Kidney glomerular epithelial cell (primary cell): Measurements from ENCODE around the gene ARL6IP4.
"Not testable (repeated sequence)": the region's sequence is repeated elsewhere in the genome, so short reads cannot be mapped to it uniquely, and the experiment has no call there.

Source experiments
- DNase-seq: peaks from one replicate; lab custom pipeline; 2025; lab: John Stamatoyannopoulos, UW

The ARL6IP4 gene

GRCh38 chr12:123010681-123011080 is 30.2 kb downstream of the ARL6IP4 start:
- no peak for DNase-seq

- DNase-seq = no peak
Measured at GRCh38 chr12:123011701-123012100, 31.2 kb downstream of the ARL6IP4 start.

GRCh38 chr12:123013185-123014095 is 33.0 kb downstream of the ARL6IP4 start:
- no peak for DNase-seq

- not testable (repeated sequence) for DNase-seq
Measured at GRCh38 chr12:123014473-123014872, 34.0 kb downstream of the ARL6IP4 start.

- no peak for DNase-seq
Measured at GRCh38 chr12:123017753-123018152, 37.3 kb downstream of the ARL6IP4 start.

GRCh38 chr12:123019841-123020138 is 39.3 kb downstream of the ARL6IP4 start:
- no peak for DNase-seq

GRCh38 chr12:123021688-123022604 is 41.5 kb downstream of the ARL6IP4 start:
- DNase-seq = no peak

- no peak for DNase-seq
Measured at GRCh38 chr12:123022846-123023245, 42.4 kb downstream of the ARL6IP4 start.

- no peak for DNase-seq
Measured at GRCh38 chr12:123024819-123025391, 44.4 kb downstream of the ARL6IP4 start.

GRCh38 chr12:123026094-123026853 is 45.8 kb downstream of the ARL6IP4 start:
- no peak for DNase-seq

GRCh38 chr12:123027726-123028445 is 47.4 kb downstream of the ARL6IP4 start:
- no peak for DNase-seq

GRCh38 chr12:123028475-123028874 is 48.0 kb downstream of the ARL6IP4 start:
- no peak for DNase-seq

GRCh38 chr12:123029550-123029949 is 49.1 kb downstream of the ARL6IP4 start:
- no peak for DNase-seq

GRCh38 chr12:123030686-123031085 is 50.2 kb downstream of the ARL6IP4 start:
- DNase-seq = no peak

GRCh38 chr12:123031171-123031845 is 50.8 kb downstream of the ARL6IP4 start:
- DNase-seq = no peak
